Parathyroid adenoma (tissue), 2 donors: ENCODE results near the gene PDCD7.

Source experiments
- H2AFZ ChIP-seq: fragments of 300-600 bp; sonication (generic); one replicate; pipeline ENCODE4 v1.7.0; 2017; ENCODE audit warnings: antibody characterized with exemption, mild to moderate bottlenecking
- H3K27ac ChIP-seq: fragments of 300-600 bp; sonication (generic); one replicate; pipeline ENCODE4 v1.7.0; 2017
- H3K27me3 ChIP-seq: fragments of 300-600 bp; sonication (generic); one replicate; pipeline ENCODE4 v1.7.0; 2017; ENCODE audit warnings: low read length; ENCODE audit not compliant: control insufficient read depth, insufficient read depth
- H3K36me3 ChIP-seq: fragments of 300-600 bp; sonication (generic); one replicate; pipeline ENCODE4 v1.7.0; 2017; ENCODE audit warnings: low read length; ENCODE audit not compliant: control insufficient read depth, insufficient read depth
- H3K4me1 ChIP-seq: fragments of 300-600 bp; sonication (generic); one replicate; pipeline ENCODE4 v1.7.0; 2017; ENCODE audit warnings: control low read depth
- H3K4me2 ChIP-seq: fragments of 300-600 bp; sonication (generic); one replicate; pipeline ENCODE4 v1.7.0; 2017; ENCODE audit warnings: low read length
- H3K4me3 ChIP-seq: fragments of 300-600 bp; sonication (generic); one replicate; pipeline ENCODE4 v1.7.0; 2017; ENCODE audit warnings: low read depth, low read length
- H3K79me2 ChIP-seq: fragments of 300-600 bp; sonication (generic); one replicate; pipeline ENCODE4 v1.7.0; 2017; ENCODE audit warnings: control low read depth
- H3K9ac ChIP-seq: fragments of 300-600 bp; sonication (generic); one replicate; pipeline ENCODE4 v1.7.0; 2017; ENCODE audit warnings: mild to moderate bottlenecking
- H3K9me3 ChIP-seq: fragments of 300-600 bp; sonication (generic); one replicate; pipeline ENCODE4 v1.7.0; 2017; ENCODE audit warnings: low read length; ENCODE audit not compliant: control insufficient read depth
- CTCF ChIP-seq: fragments of 300-600 bp; sonication (generic); IDR thresholded peaks from one replicate; pipeline ENCODE4 v1.7.0; 2017; ENCODE audit warnings: antibody characterized with exemption, mild to moderate bottlenecking
- donor health status: primary hyperparathyroidism.

Gene PDCD7

GRCh38 chr15:65072617-65073016 is 61.0 kb downstream of the PDCD7 start:
- Histone ChIP-seq H3K4me1 (no peaks in the 10 kb centered on the region), H3K9ac (no peak overlapping the region), H3K9me3 (no peaks in the 10 kb centered on the region), H3K4me2 (no peak overlapping the region), H3K36me3 (no peaks in the 10 kb centered on the region), H3K79me2 (no peaks in the 10 kb centered on the region), H2AFZ (no peak overlapping the region), H3K4me3 (no peak overlapping the region), H3K27me3 (no peaks in the 10 kb centered on the region), H3K27ac (no peak overlapping the region)
- no peak for TF ChIP-seq CTCF

GRCh38 chr15:65072027-65072426 is 61.6 kb downstream of the PDCD7 start:
- no peak overlapping the region for H3K4me2 ChIP-seq
- no peak overlapping the region for H2AFZ ChIP-seq
- H3K27ac ChIP-seq = no peak overlapping the region
- no peaks in the 10 kb centered on the region for H3K79me2 ChIP-seq
- TF ChIP-seq CTCF = no peak
- no peak overlapping the region for H3K4me3 ChIP-seq
- H3K27me3 ChIP-seq = no peaks in the 10 kb centered on the region
- H3K36me3 ChIP-seq = no peaks in the 10 kb centered on the region
- no peaks in the 10 kb centered on the region for H3K4me1 ChIP-seq
- no peaks in the 10 kb centered on the region for H3K9me3 ChIP-seq
- H3K9ac ChIP-seq = no peak overlapping the region

- no peak overlapping the region for H3K9ac ChIP-seq
- no peak overlapping the region for H2AFZ ChIP-seq
- H3K4me1 ChIP-seq = no peaks in the 10 kb centered on the region
- no peak overlapping the region for H3K4me3 ChIP-seq
- H3K9me3 ChIP-seq = no peaks in the 10 kb centered on the region
- H3K79me2 ChIP-seq = no peaks in the 10 kb centered on the region
- no peak overlapping the region for H3K4me2 ChIP-seq
- no peak overlapping the region for H3K27ac ChIP-seq
- H3K27me3 ChIP-seq = no peaks in the 10 kb centered on the region
- no peak for TF ChIP-seq CTCF
- H3K36me3 ChIP-seq = no peaks in the 10 kb centered on the region
Observed at GRCh38 chr15:65071381-65071811, 62.2 kb downstream of the PDCD7 start.

GRCh38 chr15:65069779-65070546 is 63.6 kb downstream of the PDCD7 start:
- Histone ChIP-seq H3K4me1 (no peaks in the 10 kb centered on the region), H3K79me2 (no peaks in the 10 kb centered on the region), H3K27me3 (no peaks in the 10 kb centered on the region), H3K9ac (no peak overlapping the region), H3K36me3 (no peaks in the 10 kb centered on the region), H3K9me3 (no peaks in the 10 kb centered on the region), H3K27ac (no peak overlapping the region), H3K4me2 (no peak overlapping the region), H2AFZ (no peak overlapping the region), H3K4me3 (no peak overlapping the region)
- TF ChIP-seq CTCF = no peak

- Histone ChIP-seq H3K4me2 (no peak overlapping the region), H3K79me2 (no peaks in the 10 kb centered on the region), H3K9ac (no peak overlapping the region), H3K27ac (no peak overlapping the region), H3K36me3 (no peaks in the 10 kb centered on the region), H2AFZ (no peak overlapping the region), H3K9me3 (no peaks in the 10 kb centered on the region), H3K4me1 (no peaks in the 10 kb centered on the region), H3K4me3 (no peak overlapping the region), H3K27me3 (no peaks in the 10 kb centered on the region)
- TF ChIP-seq CTCF = no peak
Observed at GRCh38 chr15:65069179-65069578, 64.4 kb downstream of the PDCD7 start.
